Measurements from ENCODE around the gene IKZF4. TPM values are rescaled to one million over a fixed set of nuclear protein-coding genes. Genes with fewer than 3 reads are reported as not detected.

Gene IKZF4
- total and polyA plus RNA-seq, 8 donors: 1.8 to 5.0 (median 3.1) TPM

DNA sequence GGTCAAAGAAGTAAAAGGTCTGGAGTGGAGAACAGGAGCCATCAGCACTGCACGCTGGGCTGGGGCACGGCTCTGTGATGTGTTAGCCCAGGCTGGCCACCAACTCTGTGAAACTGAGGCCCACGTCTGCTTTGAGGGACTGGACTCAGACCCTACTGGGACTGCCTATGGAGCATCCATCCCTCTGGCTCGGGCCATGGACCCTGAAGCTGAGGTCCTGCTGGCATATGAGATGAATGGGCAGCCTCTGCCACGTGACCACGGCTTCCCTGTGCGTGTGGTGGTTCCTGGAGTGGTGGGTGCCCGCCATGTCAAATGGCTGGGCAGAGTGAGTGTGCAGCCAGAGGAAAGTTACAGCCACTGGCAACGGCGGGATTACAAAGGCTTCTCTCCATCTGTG, 16.6 kb upstream of the IKZF4 start:
- Histone ChIP-seq H3K9me3 (no peaks in the 10 kb centered on the region), H3K27me3 (no peaks in the 10 kb centered on the region), H3K27ac (no peak overlapping the region), H3K4me1 (peaks cover 0 to 7% (median 0%) of the 10 kb centered on the region in 3 donors), H3K36me3 (peaks cover 0 to 4% (median 0%) of the 10 kb centered on the region in 3 donors), H3K4me3 (no peak overlapping the region)
- DNase-seq: no peak
- TF ChIP-seq, protein P1, sequence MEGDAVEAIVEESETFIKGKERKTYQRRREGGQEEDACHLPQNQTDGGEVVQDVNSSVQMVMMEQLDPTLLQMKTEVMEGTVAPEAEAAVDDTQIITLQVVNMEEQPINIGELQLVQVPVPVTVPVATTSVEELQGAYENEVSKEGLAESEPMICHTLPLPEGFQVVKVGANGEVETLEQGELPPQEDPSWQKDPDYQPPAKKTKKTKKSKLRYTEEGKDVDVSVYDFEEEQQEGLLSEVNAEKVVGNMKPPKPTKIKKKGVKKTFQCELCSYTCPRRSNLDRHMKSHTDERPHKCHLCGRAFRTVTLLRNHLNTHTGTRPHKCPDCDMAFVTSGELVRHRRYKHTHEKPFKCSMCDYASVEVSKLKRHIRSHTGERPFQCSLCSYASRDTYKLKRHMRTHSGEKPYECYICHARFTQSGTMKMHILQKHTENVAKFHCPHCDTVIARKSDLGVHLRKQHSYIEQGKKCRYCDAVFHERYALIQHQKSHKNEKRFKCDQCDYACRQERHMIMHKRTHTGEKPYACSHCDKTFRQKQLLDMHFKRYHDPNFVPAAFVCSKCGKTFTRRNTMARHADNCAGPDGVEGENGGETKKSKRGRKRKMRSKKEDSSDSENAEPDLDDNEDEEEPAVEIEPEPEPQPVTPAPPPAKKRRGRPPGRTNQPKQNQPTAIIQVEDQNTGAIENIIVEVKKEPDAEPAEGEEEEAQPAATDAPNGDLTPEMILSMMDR (IDR thresholded peaks at IDR 0.05): no peak
- WGBS, 2 donors: 90 to 94% methylated on average over 10 of the region's 10 CpGs
- intact Hi-C loops (cut with DNase I): no loop called here
- FAIRE-seq: no peak
- no peak for ATAC-seq

DNA sequence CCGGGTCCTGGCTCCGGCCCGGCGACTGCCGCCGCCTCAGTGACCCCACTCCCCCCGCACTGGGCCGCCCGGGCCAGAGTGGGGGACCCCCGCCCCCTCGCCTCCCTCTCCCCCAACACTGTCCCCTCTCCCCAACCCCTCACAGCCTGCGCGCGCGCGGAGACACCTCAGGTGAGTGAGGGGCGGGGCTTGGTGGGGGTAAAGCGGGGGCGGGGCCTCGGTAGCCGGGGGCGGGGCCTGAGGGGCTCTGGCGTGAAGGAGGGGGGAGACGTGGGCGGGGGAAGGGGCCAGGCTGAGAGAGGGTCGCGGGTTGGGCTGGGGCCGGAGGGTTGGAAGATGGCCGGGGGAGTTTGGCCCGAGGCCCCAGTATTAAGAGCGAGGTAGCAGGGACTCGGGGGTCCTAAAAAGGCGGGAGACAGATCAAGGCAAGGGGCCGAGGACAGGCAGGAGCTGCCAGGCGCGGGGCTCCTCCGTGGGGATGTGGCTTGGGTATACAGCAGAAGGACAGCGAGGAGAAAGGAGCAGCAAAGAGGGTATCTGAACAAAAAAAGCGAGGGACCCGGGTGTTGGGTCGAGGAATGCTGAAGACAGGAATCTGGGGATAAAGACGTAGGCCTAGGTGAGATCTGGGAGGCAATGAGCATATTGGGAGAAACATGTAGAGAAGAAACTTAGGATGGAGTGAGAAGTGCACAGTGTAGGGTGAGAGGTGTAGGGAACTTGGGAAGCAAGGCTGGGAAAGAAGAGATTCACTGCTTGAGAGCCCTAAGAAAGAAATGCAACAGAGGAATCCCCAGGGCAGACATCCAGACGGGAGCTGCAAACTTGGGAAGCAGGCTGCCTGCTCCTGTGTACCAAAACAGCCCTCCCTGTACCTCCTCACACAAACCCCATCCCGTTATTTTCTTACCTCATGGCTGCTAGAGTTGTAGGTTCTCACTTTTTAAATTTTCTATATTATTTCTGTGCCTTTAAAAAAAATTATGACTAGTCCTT, 13.0 kb upstream of the IKZF4 start:
- Histone ChIP-seq H3K36me3 (peaks cover 0 to 3% (median 0%) of the 10 kb centered on the region in 3 donors), H3K9me3 (no peaks in the 10 kb centered on the region), H3K27ac (peak overlapping the region; percentile 73 to 88 (median 83)), H3K4me1 (no peaks in the 10 kb centered on the region), H3K4me3 (peak overlapping the region; percentile 55 to 80 (median 75)), H3K27me3 (no peaks in the 10 kb centered on the region)
- FAIRE-seq (no peak), ATAC-seq (peak; percentile 89 to 92 (median 92)), DNase-seq (peak; percentile 62 to 86 (median 78))
- TF ChIP-seq, protein P1 (IDR thresholded peaks at IDR 0.05): no peak
- intact Hi-C loops (cut with DNase I): no loop called here
- 1 to 2% methylated on average over 25 to 44 of the region's 44 CpGs for WGBS, 2 donors

DNA sequence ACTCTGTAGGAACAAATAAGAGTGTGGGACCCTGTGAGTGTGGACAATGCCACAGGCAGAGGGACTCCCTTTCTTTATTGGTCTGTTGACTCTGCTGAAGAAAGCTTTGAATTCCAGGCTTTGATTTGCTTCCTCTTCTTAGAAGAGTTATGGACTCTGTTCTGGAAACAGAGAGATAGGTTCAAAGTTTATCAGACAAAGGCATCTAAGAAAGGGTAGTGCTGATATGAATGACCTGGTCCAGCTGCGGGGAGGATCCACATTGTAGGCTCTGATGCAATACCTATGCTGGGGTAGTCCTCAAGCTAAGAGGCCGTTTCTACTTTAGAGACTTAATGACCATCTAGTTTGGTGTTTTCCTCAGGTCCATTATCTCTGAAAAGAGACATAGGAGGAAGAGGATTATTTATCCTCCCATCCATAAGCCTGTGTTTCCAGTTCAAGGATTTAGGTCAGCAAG, 10.7 kb upstream of the IKZF4 start:
- Histone ChIP-seq H3K27me3 (no peaks in the 10 kb centered on the region), H3K4me1 (no peaks in the 10 kb centered on the region), H3K4me3 (no peak overlapping the region), H3K36me3 (no peaks in the 10 kb centered on the region), H3K27ac (no peak overlapping the region), H3K9me3 (no peaks in the 10 kb centered on the region)
- intact Hi-C loops (cut with DNase I): no loop called here
- TF ChIP-seq, protein P1 (IDR thresholded peaks at IDR 0.05): no peak
- WGBS, 2 donors: 58 to 59% methylated on average over 2 of the region's 2 CpGs
- DNase-seq (no peak), ATAC-seq (no peak), FAIRE-seq (no peak)

DNA sequence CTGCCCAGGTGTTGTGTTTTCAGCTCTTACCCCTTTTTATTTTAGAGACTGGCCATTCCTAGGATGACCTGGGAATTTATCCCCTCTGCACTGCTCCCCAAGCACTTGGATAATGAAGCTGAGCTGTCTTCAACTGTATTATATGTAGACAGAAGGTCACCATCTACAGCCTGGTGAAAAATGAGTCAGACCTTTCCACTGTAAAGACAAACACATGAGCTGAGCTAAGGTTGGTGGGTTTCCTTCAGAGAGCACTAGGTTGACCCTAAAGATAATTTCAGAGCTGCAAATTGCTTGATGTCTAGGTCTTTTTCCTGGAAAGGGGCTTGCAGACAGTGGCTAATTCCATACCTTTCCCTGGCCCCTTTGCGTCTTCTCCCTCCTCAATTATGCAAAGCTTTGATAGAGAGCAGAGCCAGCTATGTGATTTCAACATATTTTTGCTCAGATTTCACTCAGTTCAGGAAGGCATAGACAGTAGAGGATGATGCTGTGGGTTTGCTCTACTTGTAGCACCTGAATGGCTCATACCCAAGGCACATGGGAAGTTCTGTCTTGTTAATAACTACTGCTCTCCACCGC, 9.2 kb upstream of the IKZF4 start:
- H3K36me3 ChIP-seq: no peaks in the 10 kb centered on the region
- no peak for FAIRE-seq

More for the DNA sequence above, 9.2 kb upstream of the IKZF4 start:
- 87 to 88% methylated on average over 2 of the region's 2 CpGs for WGBS, 2 donors
- Histone ChIP-seq H3K9me3 (no peaks in the 10 kb centered on the region), H3K4me3 (no peak overlapping the region), H3K27me3 (no peaks in the 10 kb centered on the region), H3K4me1 (no peaks in the 10 kb centered on the region), H3K27ac (no peak overlapping the region)
- TF ChIP-seq, protein P1 (IDR thresholded peaks at IDR 0.05): no peak
- DNase-seq: no peak
- ATAC-seq: no peak
- intact Hi-C loops (cut with DNase I): no loop called here

Measured in pancreas (tissue), 10 donors.